Measurements from ENCODE around the gene KCNJ9.

Gene KCNJ9

DNA sequence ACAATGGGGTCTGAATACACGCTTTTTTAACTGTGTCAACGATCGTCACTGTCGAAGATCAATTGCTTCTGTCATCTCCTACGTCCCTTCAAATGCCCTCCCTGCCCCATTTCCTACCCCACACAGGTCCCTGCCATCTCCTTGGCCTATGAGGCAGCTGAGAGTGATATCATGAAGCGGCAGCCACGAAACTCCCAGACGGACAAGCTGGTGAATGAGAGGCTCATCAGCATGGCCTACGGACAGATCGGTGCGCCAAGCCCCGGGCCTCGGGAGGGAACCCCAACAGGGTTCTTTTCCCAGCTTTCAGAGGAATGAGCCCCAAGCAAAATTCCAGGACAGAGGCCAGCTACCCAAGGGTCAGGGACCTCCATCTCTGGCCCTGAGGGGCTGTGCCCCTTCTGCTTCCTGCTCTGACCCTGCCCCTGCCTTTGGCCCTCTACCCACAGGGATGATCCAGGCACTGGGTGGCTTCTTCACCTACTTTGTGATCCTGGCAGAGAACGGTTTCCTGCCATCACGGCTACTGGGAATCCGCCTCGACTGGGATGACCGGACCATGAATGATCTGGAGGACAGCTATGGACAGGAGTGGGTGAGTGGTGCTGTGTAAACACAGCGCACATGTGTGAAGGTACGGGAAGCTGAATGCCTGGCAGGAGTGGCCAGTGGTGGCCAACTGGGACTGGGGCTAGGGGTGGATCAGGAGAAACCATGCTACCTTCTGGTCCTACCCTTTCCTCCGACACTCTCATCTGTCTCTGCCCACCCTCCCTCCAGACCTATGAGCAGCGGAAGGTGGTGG, 55.0 kb downstream of the KCNJ9 start:
- no peak for DNase-seq (ENCODE audit: low spot score)
- Histone ChIP-seq H2BK12ac (ENCODE audit: low read length) (no peak overlapping the region), H3K4me1 (ENCODE audit: control insufficient read depth in 2 of 2, insufficient read depth in 1 of 2, low read depth in 1 of 2, low read length in 2 of 2) (no peaks in the 10 kb centered on the region), H3K18ac (ENCODE audit: low read length) (no peak overlapping the region), H3K9ac (ENCODE audit: low read depth, low read length, poor library complexity) (no peak overlapping the region), H3K27me3 (ENCODE audit: control insufficient read depth in 3 of 3, insufficient read depth in 3 of 3, low read depth in 1 of 3, low read length in 3 of 3) (no peaks in the 10 kb centered on the region), H3K14ac (ENCODE audit: low read length) (no peak overlapping the region), H2BK120ac (ENCODE audit: low read depth, low read length) (no peak overlapping the region), H3K4me3 (ENCODE audit: low read length in 2 of 2) (no peak overlapping the region), H3K27ac (replicated peaks; ENCODE audit: low read length) (no peak overlapping the region), H3K79me1 (ENCODE audit: low read depth, low read length) (peaks cover 3% of the 10 kb centered on the region), H4K91ac (ENCODE audit: low read depth, low read length, poor library complexity) (no peak overlapping the region), H3K36me3 (replicated peaks in 1 of 2; ENCODE audit: control insufficient read depth in 2 of 2, insufficient read depth in 2 of 2, low read length in 2 of 2) (peaks cover 3 to 69% of the 10 kb centered on the region in 2 donors), H2BK5ac (ENCODE audit: low read length) (no peak overlapping the region), H2BK15ac (ENCODE audit: low read length) (no peak overlapping the region), H3K23ac (ENCODE audit: low read depth, low read length, poor library complexity) (no peak overlapping the region), H3K4me2 (ENCODE audit: insufficient read depth, low read length, poor library complexity, severe bottlenecking) (no peak overlapping the region), H2AK5ac (ENCODE audit: low read depth, low read length) (no peak overlapping the region), H3K9me3 (replicated peaks in 1 of 2; ENCODE audit: control insufficient read depth in 2 of 2, insufficient read depth in 1 of 2, low read depth in 1 of 2, low read length in 2 of 2) (no peaks in the 10 kb centered on the region), H2AFZ (ENCODE audit: low read length) (no peak overlapping the region), H3K4ac (ENCODE audit: low read length) (no peak overlapping the region), H4K8ac (ENCODE audit: low read depth, low read length) (no peak overlapping the region)
- WGBS, 2 donors (ENCODE audit: extremely low coverage in 2 of 2, insufficient read length in 2 of 2, insufficient replicate concordance in 1 of 2), result no CpG with 5 or more reads among the region's 22 CpGs

DNA sequence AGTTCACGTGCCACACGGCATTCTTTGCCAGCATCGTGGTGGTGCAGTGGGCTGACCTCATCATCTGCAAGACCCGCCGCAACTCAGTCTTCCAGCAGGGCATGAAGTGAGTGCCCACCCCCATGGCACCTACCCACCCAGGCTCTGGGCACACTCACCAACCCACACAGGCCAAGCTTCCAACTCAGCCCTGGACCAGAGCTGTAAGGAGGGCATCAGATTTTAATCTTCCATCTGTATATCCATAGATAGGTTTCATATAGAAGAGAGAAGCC, 55.5 kb downstream of the KCNJ9 start:
- no peak overlapping the region for H3K4ac ChIP-seq (ENCODE audit: low read length)
- DNase-seq (ENCODE audit: low spot score), result no peak
- H2BK12ac ChIP-seq (ENCODE audit: low read length), result no peak overlapping the region
- no peak overlapping the region for H3K23ac ChIP-seq (ENCODE audit: low read depth, low read length, poor library complexity)
- no peak overlapping the region for H3K4me2 ChIP-seq (ENCODE audit: insufficient read depth, low read length, poor library complexity, severe bottlenecking)
- no peak overlapping the region for H3K18ac ChIP-seq (ENCODE audit: low read length)
- H2BK5ac ChIP-seq (ENCODE audit: low read length), result no peak overlapping the region
- peaks cover 3 to 72% of the 10 kb centered on the region in 2 donors for H3K36me3 ChIP-seq (replicated peaks in 1 of 2; ENCODE audit: control insufficient read depth in 2 of 2, insufficient read depth in 2 of 2, low read length in 2 of 2)
- H3K14ac ChIP-seq (ENCODE audit: low read length), result no peak overlapping the region
- no peaks in the 10 kb centered on the region for H3K4me1 ChIP-seq (ENCODE audit: control insufficient read depth in 2 of 2, insufficient read depth in 1 of 2, low read depth in 1 of 2, low read length in 2 of 2)
- H2AK5ac ChIP-seq (ENCODE audit: low read depth, low read length), result no peak overlapping the region
- no peaks in the 10 kb centered on the region for H3K9me3 ChIP-seq (replicated peaks in 1 of 2; ENCODE audit: control insufficient read depth in 2 of 2, insufficient read depth in 1 of 2, low read depth in 1 of 2, low read length in 2 of 2)
- no peak overlapping the region for H4K91ac ChIP-seq (ENCODE audit: low read depth, low read length, poor library complexity)
- no peak overlapping the region for H3K9ac ChIP-seq (ENCODE audit: low read depth, low read length, poor library complexity)
- no peak overlapping the region for H2BK120ac ChIP-seq (ENCODE audit: low read depth, low read length)
- H3K27ac ChIP-seq (replicated peaks; ENCODE audit: low read length), result no peak overlapping the region
- no peak overlapping the region for H3K4me3 ChIP-seq (ENCODE audit: low read length in 2 of 2)
- H3K27me3 ChIP-seq (ENCODE audit: control insufficient read depth in 3 of 3, insufficient read depth in 3 of 3, low read depth in 1 of 3, low read length in 3 of 3), result no peaks in the 10 kb centered on the region
- H2BK15ac ChIP-seq (ENCODE audit: low read length), result no peak overlapping the region
- no CpG with 5 or more reads among the region's 5 CpGs for WGBS, 2 donors (ENCODE audit: extremely low coverage in 2 of 2, insufficient read length in 2 of 2, insufficient replicate concordance in 1 of 2)
- peaks cover 3% of the 10 kb centered on the region for H3K79me1 ChIP-seq (ENCODE audit: low read depth, low read length)
- no peak overlapping the region for H4K8ac ChIP-seq (ENCODE audit: low read depth, low read length)
- no peak overlapping the region for H2AFZ ChIP-seq (ENCODE audit: low read length)

- Histone ChIP-seq H2AFZ (ENCODE audit: low read length) (no peak overlapping the region), H3K27me3 (ENCODE audit: control insufficient read depth in 3 of 3, insufficient read depth in 3 of 3, low read depth in 1 of 3, low read length in 3 of 3) (no peaks in the 10 kb centered on the region), H3K9ac (ENCODE audit: low read depth, low read length, poor library complexity) (no peak overlapping the region), H3K23ac (ENCODE audit: low read depth, low read length, poor library complexity) (no peak overlapping the region), H3K4me3 (ENCODE audit: low read length in 2 of 2) (no peak overlapping the region), H2AK5ac (ENCODE audit: low read depth, low read length) (no peak overlapping the region), H4K91ac (ENCODE audit: low read depth, low read length, poor library complexity) (no peak overlapping the region), H3K4me1 (ENCODE audit: control insufficient read depth in 2 of 2, insufficient read depth in 1 of 2, low read depth in 1 of 2, low read length in 2 of 2) (no peaks in the 10 kb centered on the region), H3K36me3 (replicated peaks in 1 of 2; ENCODE audit: control insufficient read depth in 2 of 2, insufficient read depth in 2 of 2, low read length in 2 of 2) (peaks cover 3 to 68% of the 10 kb centered on the region in 2 donors), H2BK15ac (ENCODE audit: low read length) (no peak overlapping the region), H3K9me3 (replicated peaks in 1 of 2; ENCODE audit: control insufficient read depth in 2 of 2, insufficient read depth in 1 of 2, low read depth in 1 of 2, low read length in 2 of 2) (no peaks in the 10 kb centered on the region), H2BK12ac (ENCODE audit: low read length) (no peak overlapping the region), H3K14ac (ENCODE audit: low read length) (no peak overlapping the region), H3K18ac (ENCODE audit: low read length) (no peak overlapping the region), H2BK5ac (ENCODE audit: low read length) (no peak overlapping the region), H4K8ac (ENCODE audit: low read depth, low read length) (no peak overlapping the region), H3K27ac (replicated peaks; ENCODE audit: low read length) (no peak overlapping the region), H3K4ac (ENCODE audit: low read length) (no peak overlapping the region), H3K79me1 (ENCODE audit: low read depth, low read length) (peaks cover 3% of the 10 kb centered on the region), H2BK120ac (ENCODE audit: low read depth, low read length) (no peak overlapping the region), H3K4me2 (ENCODE audit: insufficient read depth, low read length, poor library complexity, severe bottlenecking) (no peak overlapping the region)
- no peak for DNase-seq (ENCODE audit: low spot score)
- WGBS, 2 donors (ENCODE audit: extremely low coverage in 2 of 2, insufficient read length in 2 of 2, insufficient replicate concordance in 1 of 2), result no CpG with 5 or more reads among the region's 8 CpGs
These were observed 56.0 kb downstream of the KCNJ9 start for GRCh38 chr1:160137216-160137862.

GRCh38 chr1:160139840-160140239, 58.5 kb downstream of the KCNJ9 start:
- no peak overlapping the region for H4K91ac ChIP-seq (ENCODE audit: low read depth, low read length, poor library complexity)
- H2BK15ac ChIP-seq (ENCODE audit: low read length), result no peak overlapping the region
- no peak overlapping the region for H4K8ac ChIP-seq (ENCODE audit: low read depth, low read length)
- DNase-seq (ENCODE audit: low spot score), result no peak
- no peak overlapping the region for H3K18ac ChIP-seq (ENCODE audit: low read length)
- no peak overlapping the region for H2BK120ac ChIP-seq (ENCODE audit: low read depth, low read length)
- H3K4ac ChIP-seq (ENCODE audit: low read length), result no peak overlapping the region
- H3K4me2 ChIP-seq (ENCODE audit: insufficient read depth, low read length, poor library complexity, severe bottlenecking), result no peak overlapping the region
- WGBS, 2 donors (ENCODE audit: extremely low coverage in 2 of 2, insufficient read length in 2 of 2, insufficient replicate concordance in 1 of 2), result no CpG with 5 or more reads among the region's 8 CpGs
- H3K79me1 ChIP-seq (ENCODE audit: low read depth, low read length), result no peaks in the 10 kb centered on the region
- H2AFZ ChIP-seq (ENCODE audit: low read length), result no peak overlapping the region
- H3K14ac ChIP-seq (ENCODE audit: low read length), result no peak overlapping the region
- peaks cover 3 to 50% of the 10 kb centered on the region in 2 donors for H3K36me3 ChIP-seq (replicated peaks in 1 of 2; ENCODE audit: control insufficient read depth in 2 of 2, insufficient read depth in 2 of 2, low read length in 2 of 2)
- no peak overlapping the region for H3K9ac ChIP-seq (ENCODE audit: low read depth, low read length, poor library complexity)
- no peak overlapping the region for H2BK5ac ChIP-seq (ENCODE audit: low read length)
- H3K9me3 ChIP-seq (replicated peaks in 1 of 2; ENCODE audit: control insufficient read depth in 2 of 2, insufficient read depth in 1 of 2, low read depth in 1 of 2, low read length in 2 of 2), result peaks cover 0 to 3% of the 10 kb centered on the region in 2 donors
- no peaks in the 10 kb centered on the region for H3K27me3 ChIP-seq (ENCODE audit: control insufficient read depth in 3 of 3, insufficient read depth in 3 of 3, low read depth in 1 of 3, low read length in 3 of 3)
- H3K4me3 ChIP-seq (ENCODE audit: low read length in 2 of 2), result no peak overlapping the region
- H2AK5ac ChIP-seq (ENCODE audit: low read depth, low read length), result no peak overlapping the region
- H3K4me1 ChIP-seq (ENCODE audit: control insufficient read depth in 2 of 2, insufficient read depth in 1 of 2, low read depth in 1 of 2, low read length in 2 of 2), result no peaks in the 10 kb centered on the region
- H3K23ac ChIP-seq (ENCODE audit: low read depth, low read length, poor library complexity), result no peak overlapping the region
- H2BK12ac ChIP-seq (ENCODE audit: low read length), result no peak overlapping the region
- H3K27ac ChIP-seq (replicated peaks; ENCODE audit: low read length), result no peak overlapping the region

Measured in neuronal stem cell (in vitro differentiated cells).